H9 (cell line): ENCODE results near the gene CNOT4. TPM values are rescaled to one million over a fixed set of nuclear protein-coding genes. Genes with fewer than 3 reads are reported as not detected.

Source experiments
- DNase-seq: peaks from one replicate; pipeline ENCODE4 v3.0.0-alpha.2; 2017
- H2AFZ ChIP-seq: one replicate; pipeline ENCODE4 v1.6.1; 2013; ENCODE audit warnings: mild to moderate bottlenecking, low read length, control low read depth, moderate library complexity
- H2AK5ac ChIP-seq: 2 replicates; pipeline ENCODE4 v1.6.1; 2013; ENCODE audit warnings: low read length, control low read depth, mixed read lengths; ENCODE audit not compliant: insufficient read length
- H2BK120ac ChIP-seq: one replicate; pipeline ENCODE4 v1.6.1; 2013; ENCODE audit warnings: low read depth, mild to moderate bottlenecking, low read length, control low read depth, inconsistent platforms; ENCODE audit not compliant: poor library complexity, severe bottlenecking
- H2BK12ac ChIP-seq: 2 replicates; pipeline ENCODE4 v1.6.1; 2013; ENCODE audit warnings: low read length, control low read depth, mixed read lengths, low read depth; ENCODE audit not compliant: insufficient read length
- H2BK15ac ChIP-seq: 2 replicates; pipeline ENCODE4 v1.6.1; 2013; ENCODE audit warnings: low read depth, low read length, control low read depth
- H2BK20ac ChIP-seq: one replicate; pipeline ENCODE4 v1.6.1; 2013; ENCODE audit warnings: low read depth, mild to moderate bottlenecking, low read length, control low read depth, inconsistent platforms; ENCODE audit not compliant: poor library complexity, severe bottlenecking
- H2BK5ac ChIP-seq: 2 replicates; pipeline ENCODE4 v1.6.1; 2013; ENCODE audit warnings: low read length, control low read depth, mixed read lengths; ENCODE audit not compliant: insufficient read length
- H3K14ac ChIP-seq: 2 replicates; pipeline ENCODE4 v1.6.1; 2013; ENCODE audit warnings: low read length, control low read depth; ENCODE audit not compliant: insufficient read depth
- H3K18ac ChIP-seq: 2 replicates; pipeline ENCODE4 v1.6.1; 2013; ENCODE audit warnings: low read depth, mild to moderate bottlenecking, mixed read lengths, low read length, control low read depth; ENCODE audit not compliant: insufficient read length
- H3K23ac ChIP-seq: 2 replicates; pipeline ENCODE4 v1.6.1; 2013; ENCODE audit warnings: low read length, control low read depth, mixed read lengths, low read depth; ENCODE audit not compliant: insufficient read length
- H3K23me2 ChIP-seq: 2 replicates; pipeline ENCODE4 v1.6.1; 2013; ENCODE audit warnings: low read depth, mild to moderate bottlenecking, mixed read lengths, low read length, control low read depth; ENCODE audit not compliant: insufficient read length, poor library complexity, severe bottlenecking
- H3K27ac ChIP-seq: 2 replicates; pipeline ENCODE4 v1.5.1; 2013; ENCODE audit warnings: low read length, control low read depth, mixed read lengths, low read depth; ENCODE audit not compliant: insufficient read length
- H3K27me3 ChIP-seq: 2 replicates; pipeline ENCODE4 v1.6.1; 2013; ENCODE audit warnings: low read length, control low read depth, inconsistent platforms; ENCODE audit not compliant: insufficient read depth
- H3K4ac ChIP-seq: 2 replicates; pipeline ENCODE4 v1.6.1; 2013; ENCODE audit warnings: low read depth, mild to moderate bottlenecking, control low read depth, inconsistent platforms, low read length, moderate library complexity
- H3K4me1 ChIP-seq: 2 replicates; pipeline ENCODE4 v1.6.1; 2013; ENCODE audit warnings: low read length, control low read depth, inconsistent platforms; ENCODE audit not compliant: insufficient read depth
- H3K4me2 ChIP-seq: 2 replicates; pipeline ENCODE4 v1.6.1; 2013; ENCODE audit warnings: low read length, control low read depth, mixed read lengths; ENCODE audit not compliant: insufficient read length, insufficient read depth
- H3K56ac ChIP-seq: 2 replicates; pipeline ENCODE4 v1.6.1; 2013; ENCODE audit warnings: low read depth, mild to moderate bottlenecking, mixed read lengths, low read length, control low read depth; ENCODE audit not compliant: insufficient read length
- H3K79me1 ChIP-seq: 2 replicates; pipeline ENCODE4 v1.6.1; 2013; ENCODE audit warnings: low read depth, mild to moderate bottlenecking, moderate library complexity, low read length, control low read depth, inconsistent platforms; ENCODE audit not compliant: insufficient read depth, poor library complexity, severe bottlenecking
- H3K79me2 ChIP-seq: 2 replicates; pipeline ENCODE4 v1.6.1; 2013; ENCODE audit warnings: low read length, control low read depth, inconsistent platforms; ENCODE audit not compliant: insufficient read depth
- H3K9ac ChIP-seq: 2 replicates; pipeline ENCODE4 v1.6.1; 2013; ENCODE audit warnings: low read length, control low read depth, mixed read lengths; ENCODE audit not compliant: insufficient read length; ENCODE audit errors: extremely low read depth
- H3K9me3 ChIP-seq: one replicate; pipeline ENCODE4 v1.6.1; 2013; ENCODE audit warnings: low read depth, low read length, inconsistent platforms; ENCODE audit not compliant: control insufficient read depth
- H3T11ph ChIP-seq: one replicate; pipeline ENCODE4 v1.6.1; 2013; ENCODE audit warnings: mild to moderate bottlenecking, low read length, control low read depth, inconsistent platforms
- H4K20me1 ChIP-seq: one replicate; pipeline ENCODE4 v1.6.1; 2013; ENCODE audit not compliant: control insufficient read depth, insufficient read length, insufficient read depth
- H4K5ac ChIP-seq: 2 replicates; pipeline ENCODE4 v1.6.1; 2013; ENCODE audit warnings: low read depth, mild to moderate bottlenecking, mixed read lengths, low read length, control low read depth; ENCODE audit not compliant: insufficient read length
- H4K8ac ChIP-seq: replicated peaks from 2 replicates; pipeline ENCODE4 v1.6.1; 2013; ENCODE audit warnings: low read length, control low read depth, mixed read lengths, low read depth; ENCODE audit not compliant: insufficient read length
- H4K91ac ChIP-seq: 2 replicates; pipeline ENCODE4 v1.6.1; 2013; ENCODE audit warnings: low read depth, mild to moderate bottlenecking, moderate library complexity, mixed read lengths, low read length, control low read depth; ENCODE audit not compliant: insufficient read length
- H3K27ac Mint-ChIP-seq, 3 experiments: 2 replicates in 2 of 3; 3 replicates in 1 of 3; pipeline ENCODE4 v1.8.0; 2020 to 2021; ENCODE audit warnings: mixed read lengths in 3 of 3, mild to moderate bottlenecking in 1 of 3, moderate library complexity in 1 of 3
- H3K27me3 Mint-ChIP-seq: 2 replicates; pipeline ENCODE4 v1.8.0; 2021; ENCODE audit warnings: low read depth, mild to moderate bottlenecking, moderate library complexity, mixed read lengths
- H3K36me3 Mint-ChIP-seq, 3 experiments: 2 replicates in 2 of 3; 3 replicates in 1 of 3; pipeline ENCODE4 v1.8.0; 2020 to 2021; ENCODE audit warnings: low read depth in 3 of 3, mixed read lengths in 3 of 3; ENCODE audit not compliant: insufficient read depth in 1 of 3
- H3K4me1 Mint-ChIP-seq, 2 experiments: 2 replicates each; pipeline ENCODE4 v1.8.0; 2020; ENCODE audit warnings: mixed read lengths in 2 of 2
- H3K4me3 Mint-ChIP-seq, 2 experiments: 2 replicates in 1 of 2; 3 replicates in 1 of 2; pipeline ENCODE4 v1.8.0; 2020 to 2021; ENCODE audit warnings: mild to moderate bottlenecking in 2 of 2, mixed read lengths in 2 of 2, moderate library complexity in 1 of 2
- H3K9me3 Mint-ChIP-seq, 2 experiments: 2 replicates in 1 of 2; 3 replicates in 1 of 2; pipeline ENCODE4 v1.8.0; 2020; ENCODE audit warnings: mild to moderate bottlenecking in 2 of 2, mixed read lengths in 2 of 2, moderate library complexity in 1 of 2
- WGBS: extraction: QIAGEN DNeasy Blood & Tissue Kit; methylation state at CpG from one replicate; pipeline ENCODE4 v1.1.7; 2013; ENCODE audit warnings: missing lambda C conversion rate, low lambda C conversion rate, mixed read lengths; ENCODE audit not compliant: insufficient read length; ENCODE audit errors: extremely low coverage; 5-methylcytosine and 5-hydroxymethylcytosine counted together
- total RNA-seq: library from RNA; stranded (reverse); gene quantifications from 2 replicates; pipeline ENCODE4 v1.2.1, GENCODE V29; 2021
- TF ChIP-seq, protein P1 (sequence below): fragments of 200-600 bp; sonication (generic); conservative IDR thresholded peaks from 3 replicates; pipeline ENCODE4 v1.8.0; 2021; ENCODE audit warnings: antibody characterized with exemption, mild to moderate bottlenecking

The CNOT4 gene
- total RNA-seq, 1 experiment from 2014 or later = 27.4 TPM

DNA sequence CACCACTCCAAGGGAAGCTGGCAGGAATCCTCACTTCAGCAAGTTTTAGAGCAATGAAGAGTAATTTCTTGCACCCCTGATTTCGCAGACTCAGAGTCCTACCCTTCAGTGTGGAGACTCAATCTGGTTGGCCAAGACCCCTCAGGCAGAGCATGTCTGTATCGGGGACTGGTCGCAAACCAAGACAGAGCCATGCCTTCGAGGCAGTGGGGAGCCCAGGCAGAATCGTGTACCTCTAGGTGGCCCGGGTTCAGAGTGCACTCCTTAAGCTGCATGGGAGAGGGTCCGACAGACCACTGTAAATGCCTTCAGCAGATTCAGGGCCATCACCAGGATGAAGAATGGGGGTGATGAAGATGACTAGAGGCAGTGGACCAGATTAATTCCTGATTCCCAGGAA, 181.4 kb downstream of the CNOT4 start:
- no peak for DNase-seq
- no peak overlapping the region for H3K14ac ChIP-seq
- no CpG with 5 or more reads among the region's 7 CpGs for WGBS

More for the DNA sequence above, 181.4 kb downstream of the CNOT4 start:
- no peaks in the 10 kb centered on the region for H3K9me3 ChIP-seq
- no peaks in the 10 kb centered on the region for H3K4me1 ChIP-seq
- H3K9ac ChIP-seq = no peak overlapping the region
- Mint-ChIP-seq H3K27me3 (peaks cover 1% of the 10 kb centered on the region), H3K4me1 (no peaks in the 10 kb centered on the region), H3K36me3 (0 out of 7 replicates have a peak, but pooled peaks cover 0 to 3% (median 0%) of the 10 kb centered on the region in 3 experiments), H3K4me3 (no peak overlapping the region), H3K27ac (no peak overlapping the region), H3K9me3 (peaks cover 15 to 19% of the 10 kb centered on the region in 2 experiments; a peak in 4 of 5 replicates)
- H3K18ac ChIP-seq = no peak overlapping the region
- H2BK120ac ChIP-seq = no peak overlapping the region
- no peak overlapping the region for H3K27ac ChIP-seq
- no peak overlapping the region for H3K23ac ChIP-seq
- no peak overlapping the region for H2BK20ac ChIP-seq
- H2BK12ac ChIP-seq = no peak overlapping the region
- no peak overlapping the region for H4K5ac ChIP-seq
- no peak overlapping the region for H2AFZ ChIP-seq
- H4K91ac ChIP-seq = no peak overlapping the region
- H3K4me2 ChIP-seq = no peak overlapping the region
- no peaks in the 10 kb centered on the region for H3K79me2 ChIP-seq
- H3K23me2 ChIP-seq = no peaks in the 10 kb centered on the region
- H3T11ph ChIP-seq = no peak overlapping the region
- no peaks in the 10 kb centered on the region for H3K79me1 ChIP-seq
- no peak overlapping the region for H4K8ac ChIP-seq
- H2BK15ac ChIP-seq = no peak overlapping the region
- H3K4ac ChIP-seq = no peak overlapping the region
- no peak overlapping the region for H3K56ac ChIP-seq
- no peaks in the 10 kb centered on the region for H3K27me3 ChIP-seq
- no peak overlapping the region for H2BK5ac ChIP-seq
- no peak overlapping the region for H2AK5ac ChIP-seq
- H4K20me1 ChIP-seq = no peaks in the 10 kb centered on the region
- TF ChIP-seq, protein P1, sequence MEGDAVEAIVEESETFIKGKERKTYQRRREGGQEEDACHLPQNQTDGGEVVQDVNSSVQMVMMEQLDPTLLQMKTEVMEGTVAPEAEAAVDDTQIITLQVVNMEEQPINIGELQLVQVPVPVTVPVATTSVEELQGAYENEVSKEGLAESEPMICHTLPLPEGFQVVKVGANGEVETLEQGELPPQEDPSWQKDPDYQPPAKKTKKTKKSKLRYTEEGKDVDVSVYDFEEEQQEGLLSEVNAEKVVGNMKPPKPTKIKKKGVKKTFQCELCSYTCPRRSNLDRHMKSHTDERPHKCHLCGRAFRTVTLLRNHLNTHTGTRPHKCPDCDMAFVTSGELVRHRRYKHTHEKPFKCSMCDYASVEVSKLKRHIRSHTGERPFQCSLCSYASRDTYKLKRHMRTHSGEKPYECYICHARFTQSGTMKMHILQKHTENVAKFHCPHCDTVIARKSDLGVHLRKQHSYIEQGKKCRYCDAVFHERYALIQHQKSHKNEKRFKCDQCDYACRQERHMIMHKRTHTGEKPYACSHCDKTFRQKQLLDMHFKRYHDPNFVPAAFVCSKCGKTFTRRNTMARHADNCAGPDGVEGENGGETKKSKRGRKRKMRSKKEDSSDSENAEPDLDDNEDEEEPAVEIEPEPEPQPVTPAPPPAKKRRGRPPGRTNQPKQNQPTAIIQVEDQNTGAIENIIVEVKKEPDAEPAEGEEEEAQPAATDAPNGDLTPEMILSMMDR = no peak
